HEK293 (cell line): ENCODE results near the gene TMEM151A.

Source experiments
- IKZF3 ChIP-seq: fragments of 450-650 bp; IDR thresholded peaks from 2 replicates; pipeline ENCODE4 v1.5.0; 2018; ENCODE audit warnings: missing biosample characterization, mild to moderate bottlenecking, missing genetic modification characterization, moderate library complexity
- KLF7 ChIP-seq: fragments of 450-650 bp; formaldehyde crosslinking; IDR thresholded peaks from 2 replicates; pipeline ENCODE4 v1.5.1; 2016; ENCODE audit warnings: missing biosample characterization, missing genetic modification characterization, borderline replicate concordance
- MYNN ChIP-seq: fragments of 450-650 bp; formaldehyde crosslinking; IDR thresholded peaks from 2 replicates; pipeline ENCODE4 v1.5.1; 2016; ENCODE audit warnings: missing biosample characterization, missing genetic modification characterization, borderline replicate concordance
- SP2 ChIP-seq: fragments of 450-650 bp; formaldehyde crosslinking; IDR thresholded peaks from 2 replicates; pipeline ENCODE4 v1.5.1; 2016; ENCODE audit warnings: missing biosample characterization, missing genetic modification characterization
- YY1 ChIP-seq: fragments of 450-650 bp; formaldehyde crosslinking; IDR thresholded peaks from 2 replicates; pipeline ENCODE4 v1.5.1; 2018; ENCODE audit warnings: missing biosample characterization, missing genetic modification characterization
- ZBTB8A ChIP-seq: fragments of 450-650 bp; formaldehyde crosslinking; IDR thresholded peaks from 2 replicates; pipeline ENCODE4 v1.5.1; 2016; ENCODE audit warnings: missing biosample characterization, missing genetic modification characterization
- ZFP37 ChIP-seq: fragments of 450-650 bp; formaldehyde crosslinking; IDR thresholded peaks from 2 replicates; pipeline ENCODE4 v1.5.1; 2016; ENCODE audit warnings: missing biosample characterization, missing genetic modification characterization
- ZIC2 ChIP-seq: fragments of 450-650 bp; formaldehyde crosslinking; IDR thresholded peaks from 2 replicates; pipeline ENCODE4 v1.5.1; 2016; ENCODE audit warnings: missing biosample characterization, missing genetic modification characterization
- ZNF138 ChIP-seq: fragments of 450-650 bp; formaldehyde crosslinking; IDR thresholded peaks from 2 replicates; pipeline ENCODE4 v1.5.1; 2016; ENCODE audit warnings: missing biosample characterization, missing genetic modification characterization, borderline replicate concordance
- ZNF169 ChIP-seq: fragments of 450-650 bp; formaldehyde crosslinking; IDR thresholded peaks from 2 replicates; pipeline ENCODE4 v1.5.1; 2016; ENCODE audit warnings: missing biosample characterization, missing genetic modification characterization
- ZNF473 ChIP-seq: fragments of 450-650 bp; formaldehyde crosslinking; IDR thresholded peaks from 2 replicates; pipeline ENCODE4 v1.5.1; 2017; ENCODE audit warnings: missing biosample characterization, missing genetic modification characterization
- ZNF544 ChIP-seq: fragments of 450-650 bp; formaldehyde crosslinking; IDR thresholded peaks from 2 replicates; pipeline ENCODE4 v1.5.0; 2017; ENCODE audit warnings: missing biosample characterization, missing genetic modification characterization
- ZNF555 ChIP-seq: fragments of 450-650 bp; formaldehyde crosslinking; conservative IDR thresholded peaks from 2 replicates; pipeline ENCODE4 v1.5.1; 2017; ENCODE audit warnings: missing biosample characterization, mild to moderate bottlenecking, missing genetic modification characterization, inconsistent platforms
- ZNF621 ChIP-seq: fragments of 450-650 bp; formaldehyde crosslinking; IDR thresholded peaks from 2 replicates; pipeline ENCODE4 v1.5.1; 2017; ENCODE audit warnings: missing biosample characterization, missing genetic modification characterization
- ZNF629 ChIP-seq: fragments of 450-650 bp; formaldehyde crosslinking; IDR thresholded peaks from 2 replicates; pipeline ENCODE4 v1.5.1; 2017; ENCODE audit warnings: missing biosample characterization, missing genetic modification characterization
- TF ChIP-seq, protein P1 (sequence below): fragments of 450-650 bp; formaldehyde crosslinking; IDR thresholded peaks from 2 replicates; pipeline ENCODE4 v1.5.1; 2016; ENCODE audit warnings: missing biosample characterization, missing genetic modification characterization
- TF ChIP-seq, protein P2 (sequence below): fragments of 450-650 bp; formaldehyde crosslinking; IDR thresholded peaks from 2 replicates; pipeline ENCODE4 v1.5.1; 2016; ENCODE audit warnings: missing biosample characterization, missing genetic modification characterization
- TF ChIP-seq, protein P3 (sequence below): fragments of 450-650 bp; formaldehyde crosslinking; IDR thresholded peaks from 2 replicates; pipeline ENCODE4 v1.5.1; 2017; ENCODE audit warnings: missing biosample characterization, mild to moderate bottlenecking, missing genetic modification characterization, moderate library complexity
- TF ChIP-seq, protein P4 (sequence below): fragments of 450-650 bp; formaldehyde crosslinking; IDR thresholded peaks from 2 replicates; pipeline ENCODE4 v1.5.1; 2016; ENCODE audit warnings: missing biosample characterization, missing genetic modification characterization
- TF ChIP-seq, protein P5 (sequence below): fragments of 450-650 bp; formaldehyde crosslinking; optimal IDR thresholded peaks from 2 replicates; pipeline ENCODE3; 2016; ENCODE audit warnings: missing biosample characterization, mild to moderate bottlenecking, missing genetic modification characterization
- TF ChIP-seq, protein P6 (sequence below): fragments of 450-650 bp; formaldehyde crosslinking; IDR thresholded peaks from 2 replicates; pipeline ENCODE4 v1.5.1; 2016; ENCODE audit warnings: missing biosample characterization, missing genetic modification characterization
- TF ChIP-seq, protein P7 (sequence below): fragments of 450-650 bp; formaldehyde crosslinking; IDR thresholded peaks from 2 replicates; pipeline ENCODE4 v1.5.1; 2016; ENCODE audit warnings: missing biosample characterization, missing genetic modification characterization, low read depth

TMEM151A gene

DNA sequence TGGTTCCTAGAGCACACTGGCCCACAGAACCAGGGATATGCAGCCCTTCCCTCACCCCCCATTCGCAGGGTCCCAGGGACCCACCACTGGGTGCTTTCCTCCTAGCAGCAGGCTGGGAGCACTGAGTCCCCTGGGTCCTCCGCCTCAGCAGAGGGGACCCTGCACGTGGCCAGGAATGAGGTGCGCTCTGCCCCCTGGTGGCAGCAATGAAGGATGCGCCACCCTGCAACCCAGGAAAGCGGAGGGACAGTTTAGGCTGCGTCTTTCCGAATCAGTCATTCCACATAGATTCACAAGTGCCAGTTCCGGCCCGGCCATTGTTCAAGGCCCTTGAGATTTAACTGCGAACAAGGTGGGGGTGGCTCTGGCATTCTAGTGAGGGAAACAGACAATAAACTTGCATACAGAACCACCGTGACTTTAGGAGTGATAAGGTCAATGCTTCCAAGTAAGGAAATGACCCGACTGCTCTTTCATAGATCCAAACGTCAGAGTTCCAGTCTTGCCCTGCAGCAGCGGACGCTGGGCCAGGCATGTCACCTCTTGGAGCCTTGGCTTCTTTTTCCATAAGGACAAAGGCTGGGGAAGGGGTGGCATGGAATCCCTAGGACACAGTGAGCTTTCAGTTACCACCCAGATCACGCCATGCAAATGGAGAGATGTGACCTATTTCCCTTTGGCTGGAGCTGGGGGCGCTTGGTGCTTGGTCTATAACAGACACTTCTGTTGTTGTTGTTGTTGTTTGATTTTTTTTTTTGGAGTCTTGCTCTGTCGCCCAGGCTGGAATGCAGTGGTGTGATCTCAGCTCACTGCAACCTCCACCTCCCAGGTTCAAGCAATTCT is 36.8 kb downstream of the TMEM151A start (continued):
- TF ChIP-seq, protein P1, sequence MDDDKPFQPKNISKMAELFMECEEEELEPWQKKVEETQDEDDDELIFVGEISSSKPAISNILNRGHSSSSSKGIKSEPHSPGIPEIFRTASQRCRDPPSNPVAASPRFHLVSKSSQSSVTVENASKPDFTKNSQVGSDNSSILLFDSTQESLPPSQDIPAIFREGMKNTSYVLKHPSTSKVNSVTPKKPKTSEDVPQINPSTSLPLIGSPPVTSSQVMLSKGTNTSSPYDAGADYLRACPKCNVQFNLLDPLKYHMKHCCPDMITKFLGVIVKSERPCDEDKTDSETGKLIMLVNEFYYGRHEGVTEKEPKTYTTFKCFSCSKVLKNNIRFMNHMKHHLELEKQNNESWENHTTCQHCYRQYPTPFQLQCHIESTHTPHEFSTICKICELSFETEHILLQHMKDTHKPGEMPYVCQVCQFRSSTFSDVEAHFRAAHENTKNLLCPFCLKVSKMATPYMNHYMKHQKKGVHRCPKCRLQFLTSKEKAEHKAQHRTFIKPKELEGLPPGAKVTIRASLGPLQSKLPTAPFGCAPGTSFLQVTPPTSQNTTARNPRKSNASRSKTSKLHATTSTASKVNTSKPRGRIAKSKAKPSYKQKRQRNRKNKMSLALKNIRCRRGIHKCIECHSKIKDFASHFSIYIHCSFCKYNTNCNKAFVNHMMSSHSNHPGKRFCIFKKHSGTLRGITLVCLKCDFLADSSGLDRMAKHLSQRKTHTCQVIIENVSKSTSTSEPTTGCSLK (tag by site-specific recombination), result no peak
- TF ChIP-seq ZIC2 (0 out of 2 replicates have a peak, but pooled peaks have one; percentile 20), YY1 (tag by site-specific recombination) (no peak), MYNN (no peak), ZNF629 (tag by site-specific recombination) (0 out of 2 replicates have a peak, but pooled peaks have one; percentile 11), ZFP37 (tag by site-specific recombination) (no peak), ZNF138 (no peak), ZNF544 (tag by site-specific recombination) (no peak), KLF7 (tag by site-specific recombination) (no peak), ZNF169 (tag by site-specific recombination) (no peak), IKZF3 (tag by site-specific recombination) (peak; percentile 29; the same call in 1 of the 2 replicates), ZNF555 (tag by site-specific recombination) (no peak), ZBTB8A (tag by site-specific recombination) (no peak), ZNF621 (no peak), ZNF473 (tag by site-specific recombination) (no peak), SP2 (tag by site-specific recombination) (no peak)
- TF ChIP-seq, protein P2, sequence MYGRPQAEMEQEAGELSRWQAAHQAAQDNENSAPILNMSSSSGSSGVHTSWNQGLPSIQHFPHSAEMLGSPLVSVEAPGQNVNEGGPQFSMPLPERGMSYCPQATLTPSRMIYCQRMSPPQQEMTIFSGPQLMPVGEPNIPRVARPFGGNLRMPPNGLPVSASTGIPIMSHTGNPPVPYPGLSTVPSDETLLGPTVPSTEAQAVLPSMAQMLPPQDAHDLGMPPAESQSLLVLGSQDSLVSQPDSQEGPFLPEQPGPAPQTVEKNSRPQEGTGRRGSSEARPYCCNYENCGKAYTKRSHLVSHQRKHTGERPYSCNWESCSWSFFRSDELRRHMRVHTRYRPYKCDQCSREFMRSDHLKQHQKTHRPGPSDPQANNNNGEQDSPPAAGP (tag by site-specific recombination), result peak; percentile 62; the same call in 1 of the 2 replicates
- TF ChIP-seq, protein P3, sequence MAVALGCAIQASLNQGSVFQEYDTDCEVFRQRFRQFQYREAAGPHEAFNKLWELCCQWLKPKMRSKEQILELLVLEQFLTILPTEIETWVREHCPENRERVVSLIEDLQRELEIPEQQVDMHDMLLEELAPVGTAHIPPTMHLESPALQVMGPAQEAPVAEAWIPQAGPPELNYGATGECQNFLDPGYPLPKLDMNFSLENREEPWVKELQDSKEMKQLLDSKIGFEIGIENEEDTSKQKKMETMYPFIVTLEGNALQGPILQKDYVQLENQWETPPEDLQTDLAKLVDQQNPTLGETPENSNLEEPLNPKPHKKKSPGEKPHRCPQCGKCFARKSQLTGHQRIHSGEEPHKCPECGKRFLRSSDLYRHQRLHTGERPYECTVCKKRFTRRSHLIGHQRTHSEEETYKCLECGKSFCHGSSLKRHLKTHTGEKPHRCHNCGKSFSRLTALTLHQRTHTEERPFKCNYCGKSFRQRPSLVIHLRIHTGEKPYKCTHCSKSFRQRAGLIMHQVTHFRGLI (tag by site-specific recombination), result no peak
- TF ChIP-seq, protein P4, sequence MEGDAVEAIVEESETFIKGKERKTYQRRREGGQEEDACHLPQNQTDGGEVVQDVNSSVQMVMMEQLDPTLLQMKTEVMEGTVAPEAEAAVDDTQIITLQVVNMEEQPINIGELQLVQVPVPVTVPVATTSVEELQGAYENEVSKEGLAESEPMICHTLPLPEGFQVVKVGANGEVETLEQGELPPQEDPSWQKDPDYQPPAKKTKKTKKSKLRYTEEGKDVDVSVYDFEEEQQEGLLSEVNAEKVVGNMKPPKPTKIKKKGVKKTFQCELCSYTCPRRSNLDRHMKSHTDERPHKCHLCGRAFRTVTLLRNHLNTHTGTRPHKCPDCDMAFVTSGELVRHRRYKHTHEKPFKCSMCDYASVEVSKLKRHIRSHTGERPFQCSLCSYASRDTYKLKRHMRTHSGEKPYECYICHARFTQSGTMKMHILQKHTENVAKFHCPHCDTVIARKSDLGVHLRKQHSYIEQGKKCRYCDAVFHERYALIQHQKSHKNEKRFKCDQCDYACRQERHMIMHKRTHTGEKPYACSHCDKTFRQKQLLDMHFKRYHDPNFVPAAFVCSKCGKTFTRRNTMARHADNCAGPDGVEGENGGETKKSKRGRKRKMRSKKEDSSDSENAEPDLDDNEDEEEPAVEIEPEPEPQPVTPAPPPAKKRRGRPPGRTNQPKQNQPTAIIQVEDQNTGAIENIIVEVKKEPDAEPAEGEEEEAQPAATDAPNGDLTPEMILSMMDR (tag by site-specific recombination), result peak; percentile 89
- TF ChIP-seq, protein P5, sequence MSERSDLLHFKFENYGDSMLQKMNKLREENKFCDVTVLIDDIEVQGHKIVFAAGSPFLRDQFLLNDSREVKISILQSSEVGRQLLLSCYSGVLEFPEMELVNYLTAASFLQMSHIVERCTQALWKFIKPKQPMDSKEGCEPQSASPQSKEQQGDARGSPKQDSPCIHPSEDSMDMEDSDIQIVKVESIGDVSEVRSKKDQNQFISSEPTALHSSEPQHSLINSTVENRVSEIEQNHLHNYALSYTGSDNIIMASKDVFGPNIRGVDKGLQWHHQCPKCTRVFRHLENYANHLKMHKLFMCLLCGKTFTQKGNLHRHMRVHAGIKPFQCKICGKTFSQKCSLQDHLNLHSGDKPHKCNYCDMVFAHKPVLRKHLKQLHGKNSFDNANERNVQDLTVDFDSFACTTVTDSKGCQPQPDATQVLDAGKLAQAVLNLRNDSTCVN (tag by site-specific recombination), result peak; percentile 10
- TF ChIP-seq, protein P6, sequence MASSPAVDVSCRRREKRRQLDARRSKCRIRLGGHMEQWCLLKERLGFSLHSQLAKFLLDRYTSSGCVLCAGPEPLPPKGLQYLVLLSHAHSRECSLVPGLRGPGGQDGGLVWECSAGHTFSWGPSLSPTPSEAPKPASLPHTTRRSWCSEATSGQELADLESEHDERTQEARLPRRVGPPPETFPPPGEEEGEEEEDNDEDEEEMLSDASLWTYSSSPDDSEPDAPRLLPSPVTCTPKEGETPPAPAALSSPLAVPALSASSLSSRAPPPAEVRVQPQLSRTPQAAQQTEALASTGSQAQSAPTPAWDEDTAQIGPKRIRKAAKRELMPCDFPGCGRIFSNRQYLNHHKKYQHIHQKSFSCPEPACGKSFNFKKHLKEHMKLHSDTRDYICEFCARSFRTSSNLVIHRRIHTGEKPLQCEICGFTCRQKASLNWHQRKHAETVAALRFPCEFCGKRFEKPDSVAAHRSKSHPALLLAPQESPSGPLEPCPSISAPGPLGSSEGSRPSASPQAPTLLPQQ (tag by site-specific recombination), result peak; percentile 47; the same call in 1 of the 2 replicates
- TF ChIP-seq, protein P7, sequence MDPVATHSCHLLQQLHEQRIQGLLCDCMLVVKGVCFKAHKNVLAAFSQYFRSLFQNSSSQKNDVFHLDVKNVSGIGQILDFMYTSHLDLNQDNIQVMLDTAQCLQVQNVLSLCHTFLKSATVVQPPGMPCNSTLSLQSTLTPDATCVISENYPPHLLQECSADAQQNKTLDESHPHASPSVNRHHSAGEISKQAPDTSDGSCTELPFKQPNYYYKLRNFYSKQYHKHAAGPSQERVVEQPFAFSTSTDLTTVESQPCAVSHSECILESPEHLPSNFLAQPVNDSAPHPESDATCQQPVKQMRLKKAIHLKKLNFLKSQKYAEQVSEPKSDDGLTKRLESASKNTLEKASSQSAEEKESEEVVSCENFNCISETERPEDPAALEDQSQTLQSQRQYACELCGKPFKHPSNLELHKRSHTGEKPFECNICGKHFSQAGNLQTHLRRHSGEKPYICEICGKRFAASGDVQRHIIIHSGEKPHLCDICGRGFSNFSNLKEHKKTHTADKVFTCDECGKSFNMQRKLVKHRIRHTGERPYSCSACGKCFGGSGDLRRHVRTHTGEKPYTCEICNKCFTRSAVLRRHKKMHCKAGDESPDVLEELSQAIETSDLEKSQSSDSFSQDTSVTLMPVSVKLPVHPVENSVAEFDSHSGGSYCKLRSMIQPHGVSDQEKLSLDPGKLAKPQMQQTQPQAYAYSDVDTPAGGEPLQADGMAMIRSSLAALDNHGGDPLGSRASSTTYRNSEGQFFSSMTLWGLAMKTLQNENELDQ (tag by site-specific recombination), result no peak
- TF ChIP-seq, all 188 proteins: peak for 23
